GM19397 (cell line): ENCODE results near the gene SASH1.
A peak's percentile ranks its signal among the peaks of the same experiment; 100 is the strongest.

Experiments
- ATAC-seq: cut with Tn5 transposase; IDR thresholded peaks from one replicate; pipeline ENCODE4 v1.9.1; 2021; ENCODE audit warnings: mild to moderate bottlenecking, moderate library complexity; ENCODE audit not compliant: unreplicated experiment

SASH1 gene

DNA sequence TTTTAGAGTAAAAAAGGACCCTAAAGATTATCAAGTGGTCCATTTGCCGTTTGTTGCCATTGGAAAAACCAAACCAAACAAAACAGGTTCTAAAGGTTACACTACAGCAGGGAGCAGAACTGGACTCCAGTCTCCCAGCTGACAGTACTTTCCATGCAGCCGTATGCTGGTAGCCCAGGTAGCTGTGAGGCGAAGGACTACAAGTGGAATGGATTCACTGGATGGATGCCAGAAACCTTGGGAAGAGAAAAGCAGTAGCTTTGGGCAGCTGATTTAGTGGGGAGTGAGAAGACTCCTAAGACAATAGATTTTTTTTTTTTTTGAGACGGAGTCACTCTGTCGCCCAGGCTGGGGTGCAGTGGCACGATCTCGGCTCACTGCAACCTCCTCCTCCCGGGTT, 88.3 kb downstream of the SASH1 start:
- no peak for ATAC-seq

DNA sequence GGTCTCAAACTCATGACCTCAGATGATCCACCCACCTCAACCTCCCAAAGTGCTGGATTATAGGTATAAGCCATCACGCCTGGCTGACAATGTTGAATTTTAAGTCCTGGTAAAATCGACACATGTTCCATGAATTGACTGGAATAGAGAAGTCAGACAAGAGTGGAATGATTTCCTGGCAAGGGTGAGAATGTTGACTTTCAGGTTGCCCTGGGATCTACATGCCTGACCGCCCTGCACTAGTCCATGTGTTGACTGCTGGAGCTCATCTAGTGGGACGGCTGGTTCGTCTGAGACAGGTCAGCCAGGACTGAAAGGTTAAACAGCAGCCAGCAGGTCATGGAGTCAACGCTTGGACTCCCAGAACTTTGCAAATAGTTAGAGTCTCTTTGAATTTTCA, 88.8 kb downstream of the SASH1 start:
- ATAC-seq = no peak

DNA sequence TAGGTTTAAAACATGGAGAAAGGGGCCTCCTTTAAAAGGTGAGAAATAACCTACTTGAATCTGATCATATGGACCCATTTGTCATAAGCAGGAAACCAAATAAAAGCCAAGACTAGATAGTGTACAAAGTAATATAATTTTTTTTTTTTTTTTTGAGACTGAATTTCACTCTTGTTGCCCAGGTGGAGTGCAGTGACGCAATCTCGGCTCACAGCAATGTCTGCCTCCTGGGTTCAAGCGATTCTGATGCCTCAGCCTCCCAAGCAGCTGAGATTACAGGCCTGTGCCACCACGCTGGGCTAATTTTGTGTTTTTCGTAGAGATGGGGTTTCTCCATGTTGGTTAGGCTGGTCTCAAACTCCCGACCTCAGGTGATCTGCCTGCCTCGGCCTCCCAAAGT, 89.2 kb downstream of the SASH1 start:
- ATAC-seq = no peak

DNA sequence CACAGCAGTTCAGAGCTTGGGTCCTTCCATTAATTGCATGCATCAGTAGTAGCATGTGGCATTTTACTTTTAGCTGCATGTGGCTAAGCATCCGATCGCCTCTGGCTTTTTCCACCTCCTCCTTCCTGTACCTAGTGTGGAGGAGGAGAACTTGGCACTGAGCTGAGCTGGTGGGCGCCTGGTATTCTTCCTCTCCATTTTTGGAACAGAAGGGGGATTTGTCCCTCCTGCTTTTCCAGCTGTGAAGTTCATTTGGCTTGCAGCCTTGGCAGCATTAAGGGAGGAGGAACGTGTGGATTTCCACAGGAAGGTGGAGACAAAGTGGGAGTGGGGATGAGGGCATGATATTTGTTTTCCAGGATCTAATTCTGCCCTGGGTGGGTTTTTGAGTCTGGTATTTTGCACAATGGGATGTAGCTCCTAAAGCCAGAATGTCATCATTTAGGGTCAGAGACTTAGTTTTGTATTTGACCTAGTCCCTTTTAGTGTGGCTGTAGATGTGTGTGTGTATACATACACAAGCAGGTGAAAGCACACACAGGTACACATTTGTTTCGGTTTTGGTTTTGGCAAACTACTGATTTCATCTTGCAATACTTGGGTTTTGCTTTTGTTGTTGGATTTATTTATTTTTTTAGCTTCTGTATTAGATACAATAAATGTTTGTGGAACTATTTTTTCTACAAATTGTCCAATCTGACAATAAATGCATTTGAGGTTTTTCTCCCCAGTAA, 90.0 kb downstream of the SASH1 start:
- ATAC-seq = no peak

- no peak for ATAC-seq
Observed at GRCh38 chr6:148435386-148435785, 92.7 kb downstream of the SASH1 start.

- ATAC-seq = no peak
Observed at GRCh38 chr6:148436466-148436865, 93.8 kb downstream of the SASH1 start.

DNA sequence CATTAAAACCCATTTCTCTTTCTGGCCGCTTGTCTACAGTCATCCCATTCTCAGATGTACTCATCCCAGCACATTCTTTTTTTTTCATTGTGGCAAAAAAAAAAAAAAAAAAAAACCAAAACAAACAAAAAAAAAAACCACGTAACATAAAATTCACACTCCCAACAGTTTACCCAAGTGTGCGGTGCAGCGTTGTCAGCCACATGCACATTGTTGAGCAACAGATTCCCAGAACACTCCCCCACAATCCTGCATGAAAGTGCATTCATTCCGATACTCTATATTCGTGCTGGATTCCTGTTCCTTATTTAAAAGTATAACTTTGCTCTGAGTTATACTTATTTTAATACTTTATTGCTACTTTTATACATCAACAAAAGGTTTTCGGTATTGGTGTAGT, 96.0 kb downstream of the SASH1 start:
- no peak for ATAC-seq

GRCh38 chr6:148440016-148440415, 97.4 kb downstream of the SASH1 start:
- ATAC-seq = no peak

- ATAC-seq = no peak
Observed at GRCh38 chr6:148440877-148441453, 98.3 kb downstream of the SASH1 start.

GRCh38 chr6:148441454-148441911, 98.8 kb downstream of the SASH1 start:
- ATAC-seq = no peak

- no peak for ATAC-seq
Observed at GRCh38 chr6:148443798-148444560, 101.3 kb downstream of the SASH1 start.

DNA sequence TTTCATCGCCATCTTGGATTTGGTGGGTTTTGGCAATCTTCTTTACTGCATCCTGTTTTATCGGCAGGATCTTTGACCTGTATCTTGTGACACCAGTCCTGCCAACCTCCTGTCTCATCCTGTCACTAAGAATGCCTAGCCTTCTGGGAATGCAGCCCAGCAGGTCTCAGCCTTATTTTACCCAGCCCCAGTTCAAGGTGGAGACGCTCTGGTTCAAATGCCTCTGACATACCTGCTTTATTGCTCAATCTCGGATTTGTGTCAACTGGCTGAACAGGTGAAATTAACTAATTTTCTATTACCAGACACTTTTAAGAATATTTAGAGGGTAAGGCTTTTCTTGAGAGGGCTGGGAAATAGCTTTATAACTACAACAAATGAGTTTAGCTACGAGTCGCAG, 102.5 kb downstream of the SASH1 start:
- ATAC-seq = no peak

DNA sequence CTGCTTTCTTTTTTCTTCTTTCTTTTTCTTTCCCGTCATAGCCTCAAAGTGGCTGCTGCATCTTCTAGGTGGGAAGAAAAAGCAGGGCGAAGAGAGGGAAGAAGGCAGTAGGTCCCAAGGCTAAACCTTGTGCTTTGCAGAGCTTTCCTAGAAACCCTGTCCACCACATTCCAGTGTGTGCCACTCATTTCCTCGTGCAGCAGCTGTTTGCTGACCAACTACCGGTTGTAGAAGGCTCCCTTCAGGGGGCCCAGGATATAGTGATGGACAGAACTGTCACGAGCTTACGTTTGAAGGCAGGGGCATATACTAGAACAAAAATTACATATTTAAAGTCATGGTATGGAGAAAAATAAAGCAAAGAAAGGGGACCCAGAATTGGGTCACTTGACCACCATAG, 103.0 kb downstream of the SASH1 start:
- ATAC-seq = no peak

DNA sequence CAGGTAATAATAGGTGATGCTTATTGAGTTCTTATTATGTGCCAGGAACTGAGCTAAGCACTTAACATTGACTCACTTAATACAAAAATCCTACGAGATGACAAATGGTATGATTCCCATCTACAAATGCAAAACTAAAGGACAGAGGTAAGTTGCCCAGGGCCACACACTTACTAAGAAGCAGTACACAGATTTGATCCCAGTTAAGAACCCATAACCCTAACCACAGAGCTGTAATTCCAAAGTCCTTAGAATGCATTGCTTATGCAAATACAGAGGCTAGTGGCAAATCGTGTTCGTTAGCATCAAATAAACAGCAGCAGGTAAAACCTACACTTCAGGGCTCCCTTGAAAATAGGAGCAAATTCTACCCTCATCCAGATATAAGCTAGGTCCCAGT, 104.0 kb downstream of the SASH1 start:
- ATAC-seq = no peak

GRCh38 chr6:148447521-148448230, 105.0 kb downstream of the SASH1 start:
- no peak for ATAC-seq

- ATAC-seq = no peak
Observed at GRCh38 chr6:148448369-148449012, 105.9 kb downstream of the SASH1 start.

DNA sequence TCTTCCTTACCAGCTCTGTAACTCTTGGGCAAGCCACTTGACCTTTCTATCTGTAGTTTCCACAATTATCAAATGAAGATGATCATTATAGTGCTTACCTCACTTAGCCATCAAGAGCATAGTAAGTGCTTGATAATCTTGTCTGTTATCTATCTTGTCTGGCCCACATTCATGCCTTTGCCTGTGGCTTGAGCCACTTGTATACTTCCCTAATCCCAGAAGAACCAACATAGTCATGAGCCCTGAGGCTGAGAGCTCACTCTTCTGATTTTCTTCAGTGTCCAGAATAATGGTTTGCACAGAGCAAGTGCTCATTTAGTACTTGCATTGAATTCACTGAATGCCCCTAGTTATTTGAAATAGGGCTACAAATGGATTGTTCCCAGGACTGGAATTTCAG, 108.2 kb downstream of the SASH1 start:
- ATAC-seq = no peak

GRCh38 chr6:148451690-148452089, 109.1 kb downstream of the SASH1 start:
- ATAC-seq = peak; percentile 67

DNA sequence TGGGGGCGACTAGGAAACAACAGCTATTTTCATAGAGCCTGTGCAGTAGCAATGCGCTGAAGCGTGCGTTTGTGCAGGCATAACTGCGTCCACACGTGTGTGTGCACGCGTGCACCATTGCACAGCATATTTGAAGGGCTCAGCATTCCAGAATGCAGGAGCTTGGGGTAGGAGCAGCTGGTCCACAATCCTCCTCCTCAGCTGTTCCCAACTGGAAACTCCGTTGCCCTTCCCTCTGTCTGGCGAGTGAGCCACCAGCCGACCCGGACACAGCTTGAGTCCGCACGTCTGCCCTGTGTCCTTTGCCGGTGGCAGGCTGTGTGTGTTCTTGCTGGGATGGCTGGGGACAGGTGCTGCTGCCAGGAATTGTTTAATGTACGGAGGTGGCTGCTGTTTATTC, 110.2 kb downstream of the SASH1 start:
- no peak for ATAC-seq

- ATAC-seq = no peak
Observed at GRCh38 chr6:148453906-148454305, 111.3 kb downstream of the SASH1 start.

DNA sequence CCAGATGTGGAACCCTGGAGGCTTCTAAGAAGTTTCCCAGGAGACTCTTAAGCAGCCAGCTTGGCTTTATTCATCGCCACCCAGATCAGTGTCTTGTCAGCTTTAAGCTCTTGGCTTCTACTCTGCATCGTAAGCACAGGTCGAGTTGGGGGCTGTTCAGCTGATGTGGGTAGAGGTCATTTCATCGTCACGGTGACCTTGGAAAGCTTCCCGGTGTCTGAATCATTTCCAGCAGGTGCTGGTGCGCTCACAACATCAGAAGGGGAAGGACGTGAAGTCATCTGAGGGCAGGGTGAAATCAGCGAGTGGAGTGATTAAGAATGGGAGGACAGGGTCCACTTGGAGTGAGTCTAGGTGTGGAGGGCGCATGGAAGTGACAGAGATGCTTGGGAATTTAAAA, 112.6 kb downstream of the SASH1 start:
- no peak for ATAC-seq
